Naive thymus-derived CD4-positive, alpha-beta T cell (primary cell): Measurements from ENCODE around the gene CA10. TPM values are rescaled to one million over a fixed set of nuclear protein-coding genes. Genes with fewer than 3 reads are reported as not detected.

Experiments used
- ATAC-seq: fragments of 150-1000 bp; cut with Tn5 transposase; 2 replicates; pipeline ENCODE4 v1.10.0; 2021; ENCODE audit warnings: mild to moderate bottlenecking, moderate library complexity
- CTCF ChIA-PET: fragments of 350-600 bp; sonication (Branson Sonifier 250); formaldehyde crosslinking; loops from one replicate; lab custom pipeline; 2021; ENCODE audit warnings: antibody characterized with exemption; lab: Charles Lee
- POLR2A ChIA-PET: fragments of 350-600 bp; sonication (Branson Sonifier 250); formaldehyde crosslinking; loops from one replicate; lab custom pipeline; 2021; ENCODE audit warnings: antibody characterized with exemption, inconsistent platforms; lab: Charles Lee
- DNase-seq, 9 donors: peaks; one replicate each; pipeline versions ENCODE4 v3.0.0 to v3.0.0-alpha.2; 2020 to 2022; ENCODE audit warnings: mixed read lengths in 1 of 9
- H3K27ac ChIP-seq: one replicate; pipeline ENCODE4 v1.7.0; 2013; ENCODE audit warnings: mild to moderate bottlenecking, low read depth, low read length, moderate library complexity
- H3K27me3 ChIP-seq, 2 donors: one replicate each; pipeline ENCODE4 v1.7.0; 2013; ENCODE audit warnings: low read length in 2 of 2, mild to moderate bottlenecking in 2 of 2, moderate library complexity in 2 of 2; ENCODE audit not compliant: control insufficient read depth in 2 of 2, insufficient read depth in 2 of 2
- H3K36me3 ChIP-seq, 3 experiments: 1 replicate in 2 of 3; 2 replicates in 1 of 3; pipeline ENCODE4 v1.7.0; 2013; ENCODE audit warnings: low read length in 3 of 3, mild to moderate bottlenecking in 3 of 3, moderate library complexity in 1 of 3; ENCODE audit not compliant: insufficient read depth in 3 of 3, control insufficient read depth in 2 of 3
- H3K4me1 ChIP-seq, 2 donors: one replicate each; pipeline ENCODE4 v1.7.0; 2013; ENCODE audit warnings: low read length in 2 of 2, mild to moderate bottlenecking in 2 of 2, moderate library complexity in 1 of 2; ENCODE audit not compliant: control insufficient read depth in 2 of 2, insufficient read depth in 2 of 2
- H3K4me3 ChIP-seq: 2 replicates; pipeline ENCODE4 v1.7.0; 2013; ENCODE audit warnings: mild to moderate bottlenecking, low read length
- H3K9me3 ChIP-seq, 3 experiments: 1 replicate in 2 of 3; 2 replicates in 1 of 3; pipeline ENCODE4 v1.7.0; 2013; ENCODE audit warnings: low read length in 3 of 3; ENCODE audit not compliant: control insufficient read depth in 2 of 3
- H3K27ac Mint-ChIP-seq, 9 donors: one replicate each; pipeline ENCODE4 v1.8.0; 2020 to 2022; ENCODE audit warnings: mixed read lengths in 9 of 9, mild to moderate bottlenecking in 8 of 9, moderate library complexity in 5 of 9, inconsistent platforms in 2 of 9
- H3K27me3 Mint-ChIP-seq, 5 donors: one replicate each; pipeline ENCODE4 v1.8.0; 2021 to 2022; ENCODE audit warnings: mixed read lengths in 5 of 5, mild to moderate bottlenecking in 1 of 5
- H3K36me3 Mint-ChIP-seq, 5 donors: one replicate each; pipeline ENCODE4 v1.8.0; 2020 to 2022; ENCODE audit warnings: mixed read lengths in 5 of 5, mild to moderate bottlenecking in 3 of 5, inconsistent platforms in 1 of 5
- H3K4me1 Mint-ChIP-seq, 7 donors: one replicate each; pipeline ENCODE4 v1.8.0; 2020 to 2022; ENCODE audit warnings: mixed read lengths in 7 of 7, mild to moderate bottlenecking in 3 of 7, inconsistent platforms in 1 of 7
- H3K4me3 Mint-ChIP-seq, 10 donors: one replicate each; pipeline ENCODE4 v1.8.0; 2020 to 2022; ENCODE audit warnings: mild to moderate bottlenecking in 10 of 10, mixed read lengths in 10 of 10, moderate library complexity in 6 of 10, inconsistent platforms in 2 of 10
- H3K9me3 Mint-ChIP-seq, 11 donors: one replicate each; pipeline ENCODE4 v1.8.0; 2020 to 2022; ENCODE audit warnings: mixed read lengths in 11 of 11, mild to moderate bottlenecking in 4 of 11, inconsistent platforms in 1 of 11, moderate library complexity in 1 of 11
- intact Hi-C, 2 donors: fragments of 100-400 bp; cut with micrococcal nuclease; formaldehyde crosslinking; loops; one replicate each; pipeline ENCODE4 v1.15.1; 2023
- polyA plus RNA-seq, 2 donors: library from polyadenylated mRNA; unstranded; fragments of 300-500 nt; fragmentation: Illumina TruSeq; gene quantifications; one replicate each; pipeline ENCODE4 v1.2.3, GENCODE V29; 2021
- total RNA-seq, 6 experiments: library from RNA in 5 of 6; stranded (reverse) in 5 of 6; gene quantifications; 1 replicate in 5 of 6; 2 replicates in 1 of 6; pipeline ENCODE4 v1.2.3 and lab custom pipeline; 2021 to 2026

CA10 gene
- total and polyA plus RNA-seq, 7 experiments from 2014 or later = not detected

DNA sequence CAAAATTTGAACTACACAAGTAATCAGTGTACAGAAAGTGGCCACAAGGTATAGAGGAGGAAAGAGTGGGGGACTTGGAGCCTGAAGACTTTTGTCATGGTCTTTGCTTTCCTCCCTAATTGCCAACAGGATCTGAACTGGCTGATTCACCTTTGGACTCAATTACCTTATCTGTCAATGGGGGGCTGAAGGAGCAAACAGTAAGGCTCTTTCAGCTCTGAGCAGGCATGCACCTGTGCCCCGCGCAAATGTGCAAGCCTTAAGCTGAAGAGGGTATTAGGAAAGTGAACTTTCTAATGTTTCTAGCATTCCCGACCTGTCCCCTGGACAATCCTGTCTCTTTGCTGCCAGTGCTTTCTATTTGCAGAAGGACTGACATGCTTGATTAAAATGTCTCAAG, 302.7 kb downstream of the CA10 start:
- Histone ChIP-seq H3K27me3 (no peaks in the 10 kb centered on the region), H3K4me1 (no peaks in the 10 kb centered on the region), H3K36me3 (no peaks in the 10 kb centered on the region), H3K4me3 (no peak overlapping the region), H3K27ac (no peak overlapping the region), H3K9me3 (no peaks in the 10 kb centered on the region)
- H3K4me1 Mint-ChIP-seq = no peaks in the 10 kb centered on the region
- ATAC-seq (no peak), DNase-seq (no peak)
- intact Hi-C loops = no loop called here
- no peak overlapping the region for H3K4me3 Mint-ChIP-seq
- no peaks in the 10 kb centered on the region for H3K36me3 Mint-ChIP-seq
- no peak overlapping the region for H3K27ac Mint-ChIP-seq
- ChIA-PET POLR2A (no interaction called here), CTCF (no interaction called here)
- peaks cover 0 to 40% (median 19%) of the 10 kb centered on the region in 5 donors for H3K27me3 Mint-ChIP-seq
- H3K9me3 Mint-ChIP-seq = peaks cover 0 to 2% (median 0%) of the 10 kb centered on the region in 11 donors

DNA sequence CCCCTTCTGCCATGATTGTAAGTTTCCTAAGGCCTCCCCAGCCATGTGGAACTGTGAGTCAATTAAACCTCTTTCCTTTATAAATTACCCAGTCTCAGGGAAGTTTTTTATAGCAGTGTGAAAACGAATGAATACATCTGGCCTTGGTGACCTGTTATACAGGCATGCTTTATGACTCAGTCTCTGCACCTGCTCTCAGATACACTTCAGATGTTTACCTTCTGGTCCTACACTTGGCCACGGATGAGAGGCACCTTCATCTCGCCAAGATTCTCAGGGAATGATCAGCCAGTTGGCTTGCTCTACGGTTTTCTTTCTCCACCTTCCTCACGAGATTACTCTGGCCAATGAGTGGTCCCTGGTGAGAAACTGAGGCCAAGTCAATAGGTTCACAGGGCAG, 304.7 kb downstream of the CA10 start:
- Mint-ChIP-seq H3K4me1 (no peaks in the 10 kb centered on the region), H3K9me3 (no peaks in the 10 kb centered on the region), H3K27ac (no peak overlapping the region), H3K36me3 (no peaks in the 10 kb centered on the region), H3K27me3 (peaks cover 0 to 30% (median 24%) of the 10 kb centered on the region in 5 donors), H3K4me3 (no peak overlapping the region)
- DNase-seq (no peak), ATAC-seq (no peak)
- no peaks in the 10 kb centered on the region for H3K9me3 ChIP-seq
- intact Hi-C loops = no loop called here
- H3K27me3 ChIP-seq = no peaks in the 10 kb centered on the region
- no peak overlapping the region for H3K4me3 ChIP-seq
- no peak overlapping the region for H3K27ac ChIP-seq
- ChIA-PET POLR2A (no interaction called here), CTCF (no interaction called here)
- no peaks in the 10 kb centered on the region for H3K36me3 ChIP-seq
- no peaks in the 10 kb centered on the region for H3K4me1 ChIP-seq

DNA sequence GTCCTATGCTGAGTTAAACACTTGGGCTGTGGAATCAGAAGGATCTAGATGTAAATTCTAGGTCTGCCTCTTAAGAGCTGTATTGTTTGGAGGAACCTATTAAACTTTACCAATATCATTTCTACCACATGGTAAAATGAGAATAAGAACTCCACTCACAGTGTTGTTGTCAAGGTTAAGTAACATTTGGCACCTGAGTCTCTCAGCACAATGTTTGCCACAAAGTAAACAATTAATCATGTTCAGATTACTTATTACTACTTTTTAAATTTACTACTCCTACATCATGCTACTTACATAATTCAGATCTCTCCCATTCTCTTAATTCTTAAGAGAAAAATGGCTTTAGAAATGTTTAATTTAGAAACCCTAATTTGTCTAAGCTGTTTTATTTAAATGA, 305.9 kb downstream of the CA10 start:
- no peaks in the 10 kb centered on the region for H3K4me1 ChIP-seq
- intact Hi-C loops = no loop called here
- H3K27me3 ChIP-seq = no peaks in the 10 kb centered on the region
- H3K27me3 Mint-ChIP-seq = peaks cover 0 to 36% (median 27%) of the 10 kb centered on the region in 5 donors
- no peak overlapping the region for H3K27ac ChIP-seq
- no peak for ATAC-seq
- H3K4me1 Mint-ChIP-seq = no peaks in the 10 kb centered on the region
- H3K4me3 ChIP-seq = no peak overlapping the region
- no peaks in the 10 kb centered on the region for H3K36me3 ChIP-seq
- POLR2A ChIA-PET = no interaction called here
- H3K9me3 ChIP-seq = no peaks in the 10 kb centered on the region
- no peak overlapping the region for H3K4me3 Mint-ChIP-seq
- H3K36me3 Mint-ChIP-seq = no peaks in the 10 kb centered on the region
- H3K27ac Mint-ChIP-seq = no peak overlapping the region
- H3K9me3 Mint-ChIP-seq = no peaks in the 10 kb centered on the region
- DNase-seq = no peak
- CTCF ChIA-PET = interaction anchor here (0.6 kb wide), 1 partner anchor 243 kb away, joined by 3 read pairs; no protein-coding TSS in a partner anchor

DNA sequence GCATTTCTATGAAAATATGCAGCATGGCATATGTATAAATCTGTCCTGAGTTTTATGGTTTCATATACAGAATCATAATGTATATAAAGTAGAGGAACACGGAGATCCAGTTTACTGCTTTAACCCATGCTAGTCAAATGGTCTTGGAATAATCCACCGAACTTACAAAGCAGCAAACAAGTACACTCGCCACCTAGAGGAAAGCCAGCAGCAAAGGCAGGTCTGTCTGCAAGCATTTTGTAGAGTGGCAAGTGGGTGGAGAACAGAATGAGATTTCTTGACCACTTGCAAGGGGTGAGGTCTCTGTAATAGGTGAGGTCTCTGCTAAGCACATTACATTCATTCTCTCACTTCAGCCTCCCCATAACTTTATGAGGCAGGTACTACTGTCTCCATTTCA, 308.3 kb downstream of the CA10 start:
- H3K36me3 ChIP-seq = no peaks in the 10 kb centered on the region
- Mint-ChIP-seq H3K9me3 (no peaks in the 10 kb centered on the region), H3K4me3 (no peak overlapping the region), H3K4me1 (no peaks in the 10 kb centered on the region), H3K27me3 (peaks cover 0 to 40% (median 27%) of the 10 kb centered on the region in 5 donors), H3K27ac (no peak overlapping the region), H3K36me3 (no peaks in the 10 kb centered on the region)
- intact Hi-C loops = no loop called here
- ChIA-PET CTCF (no interaction called here), POLR2A (no interaction called here)
- no peaks in the 10 kb centered on the region for H3K4me1 ChIP-seq
- DNase-seq (no peak), ATAC-seq (no peak)
- H3K4me3 ChIP-seq = no peak overlapping the region
- no peaks in the 10 kb centered on the region for H3K9me3 ChIP-seq
- H3K27me3 ChIP-seq = no peaks in the 10 kb centered on the region
- no peak overlapping the region for H3K27ac ChIP-seq

DNA sequence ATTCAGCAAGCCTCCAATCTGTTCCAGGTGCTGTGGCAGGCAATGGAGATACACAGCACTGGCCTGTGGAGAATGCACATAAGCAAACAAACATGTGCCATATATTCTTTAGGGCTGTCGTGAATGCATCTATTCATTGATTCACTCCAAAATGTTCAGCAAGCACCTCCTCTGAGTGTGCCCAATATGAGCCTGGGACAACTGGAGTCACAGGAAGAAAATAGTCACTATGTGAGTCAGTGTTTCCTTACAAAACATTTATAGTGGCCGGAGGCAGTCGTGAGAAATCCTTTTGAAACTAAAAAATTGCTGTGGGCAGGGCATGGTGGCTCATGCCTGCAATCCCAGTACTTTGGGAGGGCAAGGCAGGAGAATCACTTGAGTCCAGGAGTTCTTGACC, 310.1 kb downstream of the CA10 start:
- ChIA-PET CTCF (no interaction called here), POLR2A (no interaction called here)
- Mint-ChIP-seq H3K9me3 (no peaks in the 10 kb centered on the region), H3K36me3 (no peaks in the 10 kb centered on the region), H3K27ac (no peak overlapping the region), H3K4me3 (no peak overlapping the region), H3K27me3 (peaks cover 0 to 33% (median 17%) of the 10 kb centered on the region in 5 donors), H3K4me1 (no peaks in the 10 kb centered on the region)
- no peak for ATAC-seq
- Histone ChIP-seq H3K27me3 (no peaks in the 10 kb centered on the region), H3K4me1 (no peaks in the 10 kb centered on the region), H3K4me3 (no peak overlapping the region), H3K9me3 (no peaks in the 10 kb centered on the region), H3K27ac (no peak overlapping the region), H3K36me3 (no peaks in the 10 kb centered on the region)
- no peak for DNase-seq
- intact Hi-C loops = no loop called here

DNA sequence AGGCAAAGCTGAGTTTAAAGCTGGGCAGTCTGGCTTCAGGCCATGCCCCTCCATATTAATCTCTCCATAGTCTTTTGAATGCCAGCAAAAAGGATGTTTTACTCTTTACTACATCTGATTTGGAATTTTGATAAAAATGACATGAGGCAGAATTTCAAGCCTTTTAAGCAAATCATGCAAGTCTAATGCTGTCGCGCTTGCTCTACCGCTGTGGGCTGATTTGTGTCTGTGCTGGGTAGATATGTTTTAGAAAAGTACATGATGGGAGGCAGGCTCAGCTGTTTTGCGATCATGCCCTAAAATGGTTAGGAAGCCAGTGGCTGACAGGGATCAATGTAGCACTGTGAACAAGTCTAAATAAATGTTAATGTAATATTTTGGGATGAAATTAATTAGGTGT, 311.9 kb downstream of the CA10 start:
- Mint-ChIP-seq H3K9me3 (no peaks in the 10 kb centered on the region), H3K36me3 (no peaks in the 10 kb centered on the region), H3K4me1 (no peaks in the 10 kb centered on the region), H3K27me3 (peaks cover 0 to 26% (median 16%) of the 10 kb centered on the region in 5 donors), H3K27ac (no peak overlapping the region), H3K4me3 (no peak overlapping the region)
- Histone ChIP-seq H3K27me3 (no peaks in the 10 kb centered on the region), H3K36me3 (no peaks in the 10 kb centered on the region), H3K27ac (no peak overlapping the region), H3K4me3 (no peak overlapping the region), H3K4me1 (no peaks in the 10 kb centered on the region), H3K9me3 (no peaks in the 10 kb centered on the region)
- CTCF ChIA-PET = no interaction called here
- POLR2A ChIA-PET = no interaction called here
- intact Hi-C loops = no loop called here
- ATAC-seq (no peak), DNase-seq (no peak)

DNA sequence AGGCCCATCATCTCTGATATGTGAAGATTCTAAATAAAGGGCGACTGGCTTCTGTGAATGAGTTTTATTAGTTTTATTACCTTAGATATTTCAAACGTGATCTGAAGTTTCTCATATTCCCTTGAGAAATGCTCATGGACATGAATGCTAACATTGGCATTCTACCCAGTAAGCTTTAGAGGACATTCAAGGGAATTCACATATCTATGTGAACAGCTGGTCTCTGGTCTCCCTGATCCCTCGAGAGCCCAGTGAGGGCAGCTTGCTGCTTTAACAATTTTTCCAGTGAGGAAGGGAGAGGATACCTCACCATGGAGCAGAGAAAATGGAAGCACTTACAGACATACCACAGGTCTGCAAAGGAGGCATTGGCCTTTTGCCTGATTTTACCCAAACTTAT, 312.7 kb downstream of the CA10 start:
- ATAC-seq = no peak

More for the DNA sequence above, 312.7 kb downstream of the CA10 start:
- H3K9me3 Mint-ChIP-seq = no peaks in the 10 kb centered on the region
- intact Hi-C loops = no loop called here
- H3K27ac Mint-ChIP-seq = no peak overlapping the region
- Histone ChIP-seq H3K27me3 (no peaks in the 10 kb centered on the region), H3K36me3 (no peaks in the 10 kb centered on the region), H3K4me3 (no peak overlapping the region), H3K9me3 (no peaks in the 10 kb centered on the region), H3K27ac (no peak overlapping the region), H3K4me1 (no peaks in the 10 kb centered on the region)
- no peaks in the 10 kb centered on the region for H3K4me1 Mint-ChIP-seq
- no peak overlapping the region for H3K4me3 Mint-ChIP-seq
- H3K36me3 Mint-ChIP-seq = no peaks in the 10 kb centered on the region
- peaks cover 0 to 24% (median 16%) of the 10 kb centered on the region in 5 donors for H3K27me3 Mint-ChIP-seq
- no peak for DNase-seq
- POLR2A ChIA-PET = no interaction called here
- CTCF ChIA-PET = no interaction called here
